Breast epithelium (tissue), 3 donors: ENCODE measurements around the gene SMIM5.

ENCODE experiments used
- POLR2A ChIP-seq: fragments of 450-650 bp; IDR thresholded peaks from one replicate; pipeline ENCODE4 v1.6.1; 2016; ENCODE audit warnings: antibody characterized with exemption, mild to moderate bottlenecking, moderate library complexity
- POLR2AphosphoS5 ChIP-seq, 3 donors: sonication (generic); formaldehyde crosslinking; IDR thresholded peaks; one replicate each; pipeline ENCODE4 v1.6.1; 2017; ENCODE audit warnings: antibody characterized with exemption in 3 of 3
- TF ChIP-seq, protein P1 (sequence below), 3 donors: fragments of 450-650 bp; IDR thresholded peaks; one replicate each; pipeline ENCODE4 v1.5.1; 2016 to 2017; ENCODE audit warnings: antibody characterized with exemption in 3 of 3, mild to moderate bottlenecking in 3 of 3, moderate library complexity in 3 of 3

DNA sequence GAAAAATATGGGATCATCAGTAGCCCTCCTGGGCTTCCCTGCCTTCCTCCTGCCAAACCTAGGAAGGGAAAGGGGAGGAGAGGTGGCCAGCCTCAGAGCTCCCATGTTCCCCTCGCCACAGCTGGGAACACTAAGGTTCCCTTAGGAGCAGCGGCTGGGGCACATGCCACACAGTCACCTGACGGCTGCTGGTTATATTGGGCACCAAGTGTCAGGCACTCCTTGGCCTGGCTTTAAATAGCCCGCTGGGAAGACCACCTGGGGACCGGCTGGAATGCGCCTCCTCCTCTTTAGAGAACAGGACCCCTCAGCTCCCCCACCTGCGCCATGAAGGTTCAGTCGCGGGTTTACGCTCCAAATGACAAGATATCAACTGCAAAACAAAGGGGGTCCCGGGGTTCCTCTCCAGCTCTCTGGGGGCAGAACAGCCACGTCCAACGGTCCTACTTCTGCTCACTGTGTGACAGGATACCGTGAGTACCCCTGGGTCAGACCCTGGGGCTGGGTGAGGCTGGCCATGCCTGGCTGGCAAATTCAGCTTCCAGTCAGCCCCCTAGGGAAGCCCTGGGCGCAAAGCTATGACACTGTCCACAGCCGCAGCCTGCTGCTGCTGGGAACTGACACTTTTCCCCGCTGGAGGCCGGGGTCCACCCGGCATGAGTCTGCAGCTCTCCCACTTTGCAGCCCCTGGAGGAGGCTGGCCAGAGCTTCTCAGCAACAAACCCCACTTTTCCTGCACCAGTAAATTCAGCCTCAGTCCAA is 3.3 kb downstream of the SMIM5 start:
- TF ChIP-seq, protein P1, sequence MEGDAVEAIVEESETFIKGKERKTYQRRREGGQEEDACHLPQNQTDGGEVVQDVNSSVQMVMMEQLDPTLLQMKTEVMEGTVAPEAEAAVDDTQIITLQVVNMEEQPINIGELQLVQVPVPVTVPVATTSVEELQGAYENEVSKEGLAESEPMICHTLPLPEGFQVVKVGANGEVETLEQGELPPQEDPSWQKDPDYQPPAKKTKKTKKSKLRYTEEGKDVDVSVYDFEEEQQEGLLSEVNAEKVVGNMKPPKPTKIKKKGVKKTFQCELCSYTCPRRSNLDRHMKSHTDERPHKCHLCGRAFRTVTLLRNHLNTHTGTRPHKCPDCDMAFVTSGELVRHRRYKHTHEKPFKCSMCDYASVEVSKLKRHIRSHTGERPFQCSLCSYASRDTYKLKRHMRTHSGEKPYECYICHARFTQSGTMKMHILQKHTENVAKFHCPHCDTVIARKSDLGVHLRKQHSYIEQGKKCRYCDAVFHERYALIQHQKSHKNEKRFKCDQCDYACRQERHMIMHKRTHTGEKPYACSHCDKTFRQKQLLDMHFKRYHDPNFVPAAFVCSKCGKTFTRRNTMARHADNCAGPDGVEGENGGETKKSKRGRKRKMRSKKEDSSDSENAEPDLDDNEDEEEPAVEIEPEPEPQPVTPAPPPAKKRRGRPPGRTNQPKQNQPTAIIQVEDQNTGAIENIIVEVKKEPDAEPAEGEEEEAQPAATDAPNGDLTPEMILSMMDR (IDR thresholded peaks at IDR 0.05) = no peak
- no peak for TF ChIP-seq POLR2A
- no peak for TF ChIP-seq POLR2AphosphoS5 (IDR thresholded peaks at IDR 0.05)
